ENCODE measurements around the gene GSDME.
A peak's percentile ranks its signal among the peaks of the same experiment; 100 is the strongest.

GSDME gene

GRCh38 chr7:24701261-24702235, 55.7 kb downstream of the GSDME start:
- DNase-seq: no peak

- no peak for DNase-seq
These were observed 56.6 kb downstream of the GSDME start for GRCh38 chr7:24700521-24701260.

DNA sequence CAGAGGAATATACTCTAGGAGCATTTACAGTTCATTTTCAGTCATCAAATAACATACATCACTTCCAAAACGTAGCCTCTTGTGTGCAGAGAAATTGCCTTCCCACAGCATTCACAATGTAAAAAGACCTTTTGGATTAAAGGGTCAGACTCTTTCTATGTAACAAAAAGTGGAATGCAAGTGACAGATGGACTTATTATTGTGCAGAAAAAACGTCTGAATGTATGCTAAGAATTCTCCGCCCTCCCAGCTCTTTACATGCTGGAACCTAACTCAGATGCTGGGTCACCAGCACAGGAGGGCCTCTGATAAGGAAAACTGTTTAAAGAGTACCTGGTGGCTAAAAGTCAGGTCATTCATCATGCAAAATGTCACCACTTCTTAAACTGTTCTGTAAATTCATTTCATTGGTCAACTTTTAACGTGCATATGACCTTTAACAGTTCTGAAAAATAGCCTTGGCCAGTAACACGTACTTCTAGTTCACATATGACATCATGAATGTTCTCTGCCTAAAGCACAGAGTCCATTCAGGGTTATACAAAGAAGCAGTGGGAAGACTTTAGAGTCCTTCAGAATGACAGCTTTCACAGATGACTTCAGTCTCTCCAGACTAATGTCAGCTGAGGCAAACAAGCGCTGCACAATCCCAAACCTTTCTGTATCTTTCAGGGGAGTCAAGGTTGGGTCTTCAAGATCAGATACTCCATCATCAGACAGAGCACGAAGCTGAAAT, 58.6 kb downstream of the GSDME start:
- no peak for DNase-seq

- DNase-seq: no peak
These were observed 59.8 kb downstream of the GSDME start for GRCh38 chr7:24697416-24697815.

- no peak for DNase-seq
These were observed 64.7 kb downstream of the GSDME start for GRCh38 chr7:24692592-24692991.

DNA sequence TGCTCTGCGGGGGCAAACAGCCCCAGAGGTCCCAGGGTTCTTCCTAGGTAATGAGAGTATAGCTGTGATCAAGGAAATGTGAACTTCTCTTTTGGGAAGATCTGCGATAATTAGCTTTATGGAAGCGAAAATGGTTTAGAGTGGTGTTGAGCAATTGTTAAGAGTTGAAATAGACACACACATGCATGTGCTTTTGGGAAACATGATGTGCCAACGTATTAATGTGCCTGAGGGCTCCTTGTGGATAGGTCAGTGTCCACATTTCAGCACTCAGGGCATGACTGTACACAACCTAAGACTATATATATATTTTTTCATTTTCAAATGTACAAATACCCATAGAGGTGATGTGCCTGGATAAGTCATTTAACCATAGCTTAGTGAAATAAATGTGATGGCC, 67.0 kb downstream of the GSDME start:
- no peak for DNase-seq

DNA sequence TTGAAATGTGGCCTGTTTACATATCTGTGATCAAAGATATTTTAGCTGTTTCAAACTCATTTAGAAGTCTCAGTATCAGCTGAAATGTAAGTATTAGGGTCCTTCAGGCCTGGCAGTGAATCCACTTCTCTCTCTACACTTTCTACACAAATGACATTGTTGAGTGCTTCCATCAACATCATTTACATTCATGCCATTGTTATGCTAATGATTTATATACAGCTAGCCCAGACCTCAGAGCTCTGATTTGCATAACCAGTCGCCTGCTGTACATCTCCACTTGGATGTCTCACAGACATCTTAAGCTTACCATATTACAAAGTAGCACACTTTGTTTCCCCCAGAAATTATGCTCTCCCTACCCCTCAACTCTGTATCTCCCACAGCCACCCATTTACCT, 71.6 kb downstream of the GSDME start:
- DNase-seq: no peak

- no peak for DNase-seq
These were observed 86.5 kb downstream of the GSDME start for GRCh38 chr7:24670782-24671181.

- DNase-seq: no peak
These were observed 87.2 kb downstream of the GSDME start for GRCh38 chr7:24669971-24670591.

- no peak for DNase-seq
These were observed 88.2 kb downstream of the GSDME start for GRCh38 chr7:24668927-24669635.

DNA sequence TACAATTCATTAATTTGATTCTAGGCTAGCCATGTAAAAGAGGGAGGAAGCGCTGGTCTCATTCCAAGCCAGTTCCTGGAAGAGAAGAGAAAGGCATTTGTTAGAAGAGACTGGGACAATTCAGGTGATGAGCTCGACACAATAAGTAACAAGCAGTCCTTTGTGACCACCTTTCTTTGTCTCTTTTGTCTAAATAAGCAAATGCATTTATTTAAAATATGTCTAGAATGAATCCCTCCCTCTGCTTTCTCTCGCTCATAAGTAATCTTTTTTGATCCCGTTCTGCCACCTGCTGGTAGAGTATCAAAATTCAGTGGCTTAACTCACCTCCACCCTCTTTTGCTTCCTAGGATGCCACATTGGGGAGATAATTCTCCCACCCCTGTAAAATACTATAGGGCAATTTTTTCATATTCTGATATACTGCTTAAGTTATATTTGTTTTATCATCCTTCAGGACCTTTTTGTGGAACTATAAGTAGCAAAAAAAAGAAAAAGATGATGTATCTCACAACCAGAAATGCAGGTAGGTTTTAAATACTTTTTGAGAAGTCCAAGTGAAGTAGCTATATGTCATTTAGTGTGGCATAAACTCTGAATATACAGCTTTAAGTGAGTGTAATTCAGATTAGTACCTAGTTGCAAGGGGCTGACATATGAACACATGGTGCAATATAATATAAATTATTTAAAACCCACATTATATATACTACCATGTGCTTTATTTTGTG, 91.5 kb downstream of the GSDME start:
- DNase-seq: peak; percentile 33

GRCh38 chr7:24660546-24660945, 96.7 kb downstream of the GSDME start:
- no peak for DNase-seq

- no peak for DNase-seq
These were observed 97.8 kb downstream of the GSDME start for GRCh38 chr7:24659505-24659904.

DNA sequence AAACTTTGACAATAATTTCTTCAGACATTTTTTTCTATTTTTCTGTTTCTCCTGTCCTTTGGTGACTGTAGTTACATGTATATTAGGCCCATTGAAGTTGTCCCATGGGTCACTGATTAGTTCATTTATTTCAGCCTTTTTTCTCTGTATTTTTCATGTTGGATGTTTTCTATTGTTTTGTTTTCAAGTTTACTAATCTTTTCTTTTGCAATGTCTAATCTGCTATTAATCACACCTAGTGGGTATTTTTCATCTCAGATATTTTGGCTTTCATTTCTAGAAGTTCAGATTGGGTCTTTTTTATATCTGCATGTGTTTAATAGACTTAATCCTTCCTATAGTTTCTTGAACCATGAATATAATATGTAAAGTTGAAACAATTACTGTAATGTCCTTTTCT, 99.3 kb downstream of the GSDME start:
- no peak for DNase-seq

- DNase-seq: no peak
These were observed 100.7 kb downstream of the GSDME start for GRCh38 chr7:24656608-24657007.

DNA sequence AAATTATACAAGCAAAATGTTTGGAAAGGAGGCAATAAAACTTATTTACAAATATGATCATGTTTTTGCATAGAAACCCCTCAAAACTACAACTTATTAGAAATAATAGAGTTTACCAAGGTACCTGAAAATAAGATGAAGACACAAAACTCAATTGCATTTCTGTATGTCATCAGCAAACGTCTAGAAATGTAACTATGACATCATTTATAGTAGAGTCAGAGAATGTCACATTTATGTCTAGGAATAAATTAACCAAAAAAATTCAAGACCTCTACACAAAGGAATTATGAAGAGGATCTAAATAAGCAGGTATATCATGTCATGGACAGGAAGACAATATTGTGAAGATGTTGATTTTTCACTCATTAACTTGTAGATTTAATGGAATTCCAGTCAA, 103.0 kb downstream of the GSDME start:
- no peak for DNase-seq

DNA sequence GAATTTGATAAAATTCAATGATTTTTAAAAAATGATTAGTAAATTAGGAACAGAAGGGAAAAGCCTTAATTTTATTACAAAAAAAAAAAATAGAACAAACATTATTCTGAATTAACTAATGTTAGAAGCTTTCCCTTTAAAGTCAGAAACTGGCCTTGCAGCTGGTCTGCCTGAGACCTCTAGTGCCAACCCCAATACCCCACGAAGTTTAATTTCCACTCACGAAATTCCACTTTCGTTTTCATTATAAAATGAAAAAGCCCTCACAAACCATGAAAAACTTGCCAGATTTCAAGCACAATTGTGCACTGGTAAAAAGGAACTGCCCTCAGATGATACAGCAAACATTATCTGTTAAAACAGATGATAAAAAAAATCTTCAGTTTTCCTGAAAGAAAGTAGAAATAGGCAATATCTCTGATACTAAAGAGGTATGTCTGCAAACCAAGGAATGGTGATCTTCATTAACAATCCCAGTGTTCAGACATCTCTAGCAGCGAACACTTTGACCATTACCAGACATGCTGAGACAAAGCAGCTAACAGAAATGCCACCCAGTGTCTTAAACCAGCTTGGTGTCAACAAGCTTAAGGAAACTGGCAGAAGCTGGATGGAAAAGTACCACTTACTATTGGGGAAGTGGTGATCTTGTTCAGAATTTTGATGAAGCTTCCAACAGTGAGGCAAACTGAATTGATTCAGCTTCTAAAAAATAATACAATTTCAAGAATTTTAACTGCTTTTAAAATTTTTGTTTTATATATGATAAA, 103.8 kb downstream of the GSDME start:
- DNase-seq: no peak

- DNase-seq: no peak
These were observed 104.9 kb downstream of the GSDME start for GRCh38 chr7:24652251-24652939.

Data from activated CD8-positive, alpha-beta memory T cell treated with anti-CD3 and anti-CD28 coated beads, Interleukin-2, amount 50 U/mL, for 4 hours (primary cell).